NCI-H2171 (cell line): ENCODE results near the gene ADARB1.
A peak's percentile ranks its signal among the peaks of the same experiment; 100 is the strongest.

ENCODE experiments used
- DNase-seq: peaks from one replicate; lab custom pipeline; 2025; lab: John Stamatoyannopoulos, UW

The ADARB1 gene

DNA sequence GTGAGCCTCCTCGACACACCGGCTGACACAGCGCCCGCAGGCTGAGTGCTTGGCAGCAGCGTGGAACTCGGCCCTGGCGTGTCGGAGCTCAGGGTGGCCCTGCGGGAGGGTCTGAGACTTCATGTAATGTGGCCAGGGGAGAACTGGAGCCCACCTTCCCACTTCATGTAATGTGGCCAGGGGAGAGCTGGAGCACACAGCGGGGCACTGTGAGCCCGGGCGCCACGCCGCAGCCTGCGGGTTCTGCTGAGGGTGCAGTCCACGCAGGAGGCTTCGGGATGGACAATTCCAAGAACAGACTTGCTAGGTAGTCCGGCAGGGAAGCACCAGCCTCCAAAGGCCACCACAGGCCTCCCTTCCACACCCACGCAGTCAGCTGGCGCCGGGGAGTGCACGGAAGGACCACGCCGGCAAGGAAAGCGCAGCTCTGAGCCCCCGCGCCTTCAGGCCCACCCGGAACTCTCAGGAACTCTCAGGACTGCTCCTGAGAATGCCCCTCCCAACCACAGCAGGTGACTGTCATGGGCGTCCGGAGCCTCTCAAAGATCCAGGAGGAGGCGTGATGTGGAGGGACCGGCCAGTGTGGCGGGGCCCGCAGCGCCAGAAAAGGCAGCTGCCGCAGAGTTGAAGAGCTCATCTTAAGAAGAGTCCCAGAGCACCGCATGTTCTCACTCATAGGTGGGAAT is 19.3 kb upstream of the ADARB1 start:
- no peak for DNase-seq

DNA sequence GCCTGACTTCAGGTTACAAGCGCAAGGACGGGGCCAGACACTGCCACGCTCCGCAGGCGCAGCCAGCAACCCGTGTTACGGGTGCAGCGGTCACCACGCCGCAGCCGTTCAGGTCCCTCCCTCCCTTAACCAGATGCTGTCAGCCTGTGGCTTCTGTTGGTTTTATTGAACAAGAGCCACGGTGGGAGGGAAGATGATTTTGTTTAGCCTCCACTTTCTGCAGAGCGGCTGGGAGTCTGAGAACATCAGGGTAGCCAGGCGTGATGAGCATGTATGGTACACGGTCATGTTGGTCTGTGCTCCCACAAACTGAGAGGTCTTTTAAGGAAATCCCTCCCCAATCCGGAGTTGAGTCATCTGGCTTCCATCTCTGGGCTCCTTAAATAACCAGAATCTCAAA is 18.5 kb upstream of the ADARB1 start:
- DNase-seq: no peak

DNA sequence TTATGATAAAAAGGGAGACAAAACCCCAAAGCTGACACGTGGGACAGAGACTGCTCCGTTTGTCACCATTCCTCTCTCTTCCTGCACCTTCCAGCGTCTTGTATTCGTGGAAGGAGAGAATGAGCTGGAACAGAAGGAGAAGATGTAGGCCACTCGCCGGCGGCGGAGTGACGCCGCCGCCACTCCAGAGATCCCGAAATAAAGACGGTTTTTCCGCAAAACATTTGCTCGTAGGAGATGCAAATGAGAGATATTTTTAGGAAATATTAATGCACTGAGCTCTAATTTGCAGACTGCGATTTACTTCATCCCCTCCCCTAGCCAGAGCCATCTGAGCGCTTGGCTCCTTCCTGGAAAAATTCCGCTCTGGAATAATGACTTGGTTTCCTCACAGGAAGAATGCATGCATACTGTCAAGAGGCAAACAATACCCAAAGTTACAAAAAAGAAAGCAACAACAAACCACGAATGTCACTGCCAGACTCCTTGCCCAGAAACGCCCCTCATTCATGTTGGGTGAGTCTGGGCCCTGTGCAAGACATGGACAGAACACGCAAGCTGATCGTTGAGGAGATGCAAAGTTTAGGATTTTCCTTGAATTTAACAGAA is 18.0 kb upstream of the ADARB1 start:
- DNase-seq: no peak

DNA sequence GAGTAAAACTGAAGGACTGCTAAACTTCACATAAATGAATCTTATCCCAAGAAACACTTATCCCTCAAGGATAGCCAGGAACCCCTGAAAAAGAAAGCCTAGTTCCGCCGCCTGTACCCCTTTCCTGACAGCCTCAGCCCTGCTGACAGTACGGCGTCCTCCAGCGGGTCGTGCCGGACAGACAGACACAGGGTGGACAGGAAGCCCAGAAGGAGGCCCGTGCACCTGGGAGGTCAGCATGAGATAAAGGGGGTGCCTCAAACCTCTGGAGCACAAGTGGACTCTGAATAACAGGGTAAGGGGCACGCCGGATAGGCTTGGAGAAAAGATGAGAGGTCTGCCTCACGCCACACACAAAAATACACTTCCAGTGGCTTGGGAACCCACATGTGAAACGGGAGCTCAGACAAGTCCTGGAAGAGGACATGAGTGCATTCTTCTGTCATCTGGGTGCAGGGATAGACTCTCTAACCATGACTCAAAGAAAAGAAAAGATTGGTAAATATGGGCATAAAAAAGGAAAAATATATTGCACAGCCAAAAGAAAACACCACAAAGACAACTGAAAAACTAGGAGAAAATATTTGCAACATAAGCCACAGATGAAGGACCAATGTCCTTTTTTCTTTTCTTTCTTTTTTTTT is 17.3 kb upstream of the ADARB1 start:
- DNase-seq: no peak

DNA sequence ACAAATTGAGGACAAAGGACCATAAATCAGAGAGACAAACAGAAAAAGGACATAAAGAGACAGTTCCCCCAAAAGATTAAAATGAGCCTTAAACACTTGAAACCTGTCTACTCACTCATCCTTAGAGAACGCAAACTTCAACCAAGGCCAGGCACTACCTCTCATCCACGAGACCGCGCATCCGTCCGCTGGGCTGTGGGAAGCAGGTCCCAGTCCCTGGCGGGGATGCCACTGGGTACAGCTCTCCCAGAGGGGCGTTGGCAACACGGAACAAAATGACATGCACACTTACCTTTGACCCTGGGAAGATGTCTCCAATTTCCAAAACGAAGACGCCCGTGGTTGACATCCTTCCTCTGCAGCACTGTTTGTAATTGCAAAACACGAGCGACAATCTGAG is 16.5 kb upstream of the ADARB1 start:
- DNase-seq: no peak

DNA sequence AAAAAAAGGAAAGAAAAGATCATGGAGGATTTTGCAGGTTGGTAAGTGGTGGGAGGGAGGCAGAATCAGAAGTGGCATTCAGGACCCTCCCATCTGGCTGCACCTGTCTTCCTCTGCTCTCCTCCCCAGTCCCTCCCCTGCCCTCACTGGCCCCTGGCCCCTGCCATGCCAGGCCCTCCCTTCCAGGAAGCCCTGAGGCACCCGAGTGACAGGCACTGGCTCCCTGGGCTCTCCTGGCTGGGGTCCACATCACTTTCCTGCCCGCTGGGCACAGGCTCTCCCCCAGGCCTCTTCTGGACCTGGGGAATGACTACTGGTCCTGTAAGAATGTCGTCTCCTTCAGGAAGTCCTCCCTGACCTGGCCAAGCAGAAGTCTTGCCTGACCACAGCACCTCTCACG is 15.3 kb upstream of the ADARB1 start:
- DNase-seq: no peak

DNA sequence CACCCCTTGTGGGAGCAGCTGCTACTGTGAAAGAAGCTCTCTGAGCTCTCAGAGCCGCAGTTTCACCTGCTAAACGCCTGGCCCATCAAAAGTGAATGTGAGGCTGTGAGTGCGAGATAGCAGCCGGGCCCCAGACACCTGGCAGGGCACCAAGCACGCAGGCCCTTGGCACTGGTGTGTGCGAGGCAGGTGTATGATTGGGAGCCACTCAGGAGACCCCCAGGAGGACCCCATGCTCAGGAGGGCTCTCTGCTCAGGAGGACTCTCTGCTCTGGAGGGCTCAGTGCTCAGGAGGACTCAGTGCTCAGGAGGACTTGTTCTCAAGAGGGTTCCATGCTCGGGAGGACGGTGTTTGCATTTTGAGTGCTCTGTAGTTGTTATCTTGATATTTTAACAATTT is 14.3 kb upstream of the ADARB1 start:
- DNase-seq: no peak

DNA sequence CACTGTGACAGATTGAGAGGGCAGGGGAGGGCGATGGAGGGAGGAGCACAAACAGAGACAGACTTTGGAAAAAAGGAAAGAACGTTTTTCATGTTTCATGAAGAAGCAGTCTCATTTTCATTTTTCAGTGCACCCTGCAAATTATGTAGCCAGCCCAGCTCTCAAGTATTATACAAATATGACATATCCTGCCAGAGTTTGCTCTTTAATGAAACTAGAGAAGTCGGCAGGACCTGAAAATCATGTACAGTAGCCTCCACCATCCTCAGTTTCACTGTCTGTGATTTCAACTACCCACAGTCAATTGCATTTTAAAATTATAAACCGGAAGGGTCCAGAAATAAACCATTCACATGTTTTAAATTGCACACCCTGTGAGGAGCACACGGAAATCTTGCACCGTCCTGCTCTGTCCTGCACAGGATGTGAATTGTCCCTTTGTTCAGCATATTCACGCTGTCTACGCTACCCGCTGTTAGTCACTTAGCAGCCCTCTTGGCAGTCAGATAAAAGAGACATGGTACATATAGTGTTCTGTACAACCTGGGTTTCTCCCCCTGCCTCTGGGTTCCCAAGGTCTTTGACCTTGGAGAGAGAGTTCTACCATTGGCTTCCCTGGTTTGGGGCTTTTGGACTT is 13.6 kb upstream of the ADARB1 start:
- DNase-seq: no peak

DNA sequence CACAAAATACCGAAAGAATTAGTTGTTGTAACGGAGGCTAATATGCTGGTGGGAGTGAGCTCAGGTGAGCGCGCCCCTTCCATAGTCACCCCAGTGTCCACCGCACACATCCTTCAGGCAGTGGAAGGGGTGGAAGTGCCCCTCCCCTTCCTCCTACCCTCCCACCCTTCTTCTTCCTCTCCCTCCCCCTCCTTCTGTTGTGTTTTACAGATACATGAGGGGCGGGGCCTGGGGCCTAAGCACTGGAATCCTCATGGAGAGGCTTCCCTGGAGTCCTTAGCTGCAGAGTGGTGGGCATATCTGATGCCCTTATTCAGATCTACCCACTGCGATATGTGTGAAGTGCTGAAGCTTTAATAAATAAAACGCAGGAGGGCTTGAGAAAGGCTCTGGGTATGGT is 10.3 kb upstream of the ADARB1 start:
- no peak for DNase-seq

DNA sequence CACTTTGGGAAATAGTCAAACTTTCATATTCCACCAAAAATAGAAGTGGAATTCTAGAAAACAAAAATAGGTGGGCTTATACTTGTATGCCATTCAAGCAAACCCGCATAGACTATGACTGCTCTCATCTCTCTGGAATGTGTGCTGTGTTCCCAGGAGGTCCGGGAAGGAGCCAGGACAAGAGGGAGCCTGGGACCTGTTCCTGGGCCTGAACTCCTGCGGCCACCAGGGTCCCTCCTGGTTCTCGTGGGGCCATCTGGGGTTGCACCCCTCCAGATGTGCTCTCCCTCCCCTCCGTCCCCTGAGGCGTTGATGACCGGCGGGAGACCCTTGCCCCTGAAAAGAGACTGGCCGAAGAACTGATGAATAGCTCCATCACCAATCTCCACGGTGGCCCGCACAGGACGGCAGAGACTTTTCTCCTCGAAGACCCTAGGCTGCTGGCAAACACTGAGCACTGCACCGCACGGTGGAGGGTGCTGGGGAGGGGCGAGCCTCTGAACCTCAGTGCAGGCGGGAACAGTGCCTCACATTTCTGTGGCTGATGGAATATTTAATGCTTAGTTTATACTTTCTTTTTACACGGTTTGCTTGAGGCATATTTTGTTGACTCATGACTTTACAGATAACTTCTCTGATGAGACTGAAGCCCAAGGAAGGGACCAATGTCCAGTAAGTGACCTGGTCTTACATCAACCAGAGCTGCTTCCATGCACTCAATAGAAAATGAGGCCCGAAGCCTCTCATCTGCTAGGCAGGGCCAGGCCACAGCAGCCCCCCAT is 9.6 kb upstream of the ADARB1 start:
- no peak for DNase-seq

DNA sequence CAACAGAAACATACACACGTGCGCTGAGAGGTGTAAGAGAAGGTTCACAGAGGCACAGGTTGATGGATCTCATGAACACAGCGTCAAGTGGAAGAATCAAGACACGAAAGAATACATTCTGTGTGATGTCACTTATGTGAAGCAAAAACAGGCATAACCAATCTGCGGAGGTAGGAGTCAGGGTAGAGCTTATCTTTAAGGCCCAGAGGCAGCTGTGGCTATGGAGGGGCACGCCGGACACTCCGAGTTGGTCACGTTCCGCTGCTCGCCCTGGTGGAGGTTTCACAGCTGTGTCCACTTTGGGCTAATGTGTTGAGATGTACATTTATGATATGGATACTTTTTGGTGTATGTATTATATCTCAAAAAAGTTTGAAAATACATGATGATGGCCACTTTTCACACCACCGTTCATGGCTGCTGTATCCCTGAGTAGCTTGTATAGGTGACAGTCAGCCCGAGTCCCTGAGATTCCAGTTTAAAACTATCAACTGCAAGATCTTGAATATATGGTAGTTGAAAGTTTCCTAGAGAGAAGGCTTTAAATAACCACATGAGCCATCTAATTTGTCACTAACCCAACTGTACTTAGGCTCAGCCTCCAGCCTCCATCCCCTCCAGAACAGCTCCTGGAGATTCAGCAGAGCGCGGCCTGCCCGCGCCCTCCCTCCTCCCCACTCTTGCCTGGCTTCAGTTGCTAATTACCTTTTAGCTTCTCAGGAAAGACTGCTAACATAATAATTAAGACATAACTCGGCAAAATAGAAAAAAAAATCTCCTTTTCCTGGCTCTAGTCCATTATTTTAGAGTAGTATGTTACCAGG is 6.7 kb upstream of the ADARB1 start:
- no peak for DNase-seq

DNA sequence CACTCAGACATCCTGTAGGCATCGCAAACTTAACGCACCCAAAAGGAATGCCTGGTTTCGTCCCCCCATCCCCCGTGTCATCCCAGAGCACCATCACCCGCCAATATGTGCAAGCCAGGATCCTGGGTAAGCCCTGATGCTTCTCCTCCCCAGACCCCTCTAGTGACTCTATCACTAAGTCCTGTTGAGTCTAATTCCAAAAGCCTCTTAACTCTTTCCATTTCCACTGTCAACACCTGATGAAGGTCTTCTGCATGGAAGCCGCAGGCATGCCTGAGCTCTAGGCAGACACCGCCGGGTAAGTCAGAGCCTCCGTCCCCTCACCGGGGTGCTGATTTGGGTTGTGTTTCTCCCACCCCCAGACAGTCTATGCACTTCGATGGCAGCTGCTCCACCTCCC is 5.3 kb upstream of the ADARB1 start:
- no peak for DNase-seq

DNA sequence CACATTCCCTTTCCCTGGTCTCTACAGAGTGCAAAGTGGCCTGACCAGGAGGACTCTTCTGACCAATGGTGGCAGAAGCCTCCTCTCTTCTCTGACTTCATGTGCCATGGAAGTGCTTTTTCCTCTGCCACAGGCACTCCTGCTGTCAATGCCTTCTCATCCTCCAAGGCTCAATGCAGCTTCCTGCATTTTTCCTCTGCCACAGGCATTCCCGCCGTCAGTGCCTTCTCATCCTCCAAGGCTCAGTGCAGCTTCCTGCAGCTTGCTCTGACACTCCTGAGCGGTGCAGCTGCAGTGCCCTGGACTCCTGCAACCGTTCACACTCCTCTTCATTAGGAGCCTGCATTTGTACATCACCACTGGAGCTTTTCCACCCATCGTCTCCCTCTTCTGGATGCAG is 4.7 kb upstream of the ADARB1 start:
- no peak for DNase-seq

DNA sequence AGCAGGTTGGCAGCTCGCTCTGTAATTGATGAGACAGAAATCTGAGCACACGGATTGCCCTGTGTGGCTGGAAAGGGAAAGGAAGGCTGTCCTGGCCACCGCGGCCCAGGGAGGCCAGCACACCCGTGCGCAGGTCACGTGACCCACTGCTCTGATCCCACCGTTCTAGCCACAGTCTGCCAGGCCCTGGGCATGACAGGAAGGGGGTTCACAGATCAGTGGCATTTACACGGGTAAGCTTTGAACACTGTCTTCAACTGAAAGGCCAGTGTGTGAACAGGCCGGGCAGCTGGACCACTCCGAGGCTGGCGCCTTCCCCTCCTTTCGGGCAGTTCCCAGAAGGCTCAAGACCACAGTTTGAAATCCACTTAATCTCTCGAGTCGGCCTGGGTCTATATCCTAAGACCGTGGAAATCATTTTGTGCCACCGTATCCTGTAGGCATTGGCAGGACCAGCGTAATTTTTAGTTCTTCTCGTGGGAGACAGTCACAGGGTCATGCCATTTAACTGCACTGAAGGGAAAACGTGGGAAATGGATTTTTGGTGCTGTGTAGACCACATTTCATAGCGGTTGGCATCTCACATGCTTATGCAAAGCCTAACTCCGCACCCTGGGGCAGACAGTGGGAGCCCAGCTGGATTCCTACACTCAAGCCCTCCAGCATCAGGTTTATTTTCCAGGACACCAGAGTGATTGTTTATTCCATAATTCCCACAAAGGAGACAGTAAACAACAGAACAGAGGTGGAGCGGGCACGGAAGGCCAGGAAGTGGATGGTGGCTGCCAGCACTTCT is 3.1 kb upstream of the ADARB1 start:
- no peak for DNase-seq

DNA sequence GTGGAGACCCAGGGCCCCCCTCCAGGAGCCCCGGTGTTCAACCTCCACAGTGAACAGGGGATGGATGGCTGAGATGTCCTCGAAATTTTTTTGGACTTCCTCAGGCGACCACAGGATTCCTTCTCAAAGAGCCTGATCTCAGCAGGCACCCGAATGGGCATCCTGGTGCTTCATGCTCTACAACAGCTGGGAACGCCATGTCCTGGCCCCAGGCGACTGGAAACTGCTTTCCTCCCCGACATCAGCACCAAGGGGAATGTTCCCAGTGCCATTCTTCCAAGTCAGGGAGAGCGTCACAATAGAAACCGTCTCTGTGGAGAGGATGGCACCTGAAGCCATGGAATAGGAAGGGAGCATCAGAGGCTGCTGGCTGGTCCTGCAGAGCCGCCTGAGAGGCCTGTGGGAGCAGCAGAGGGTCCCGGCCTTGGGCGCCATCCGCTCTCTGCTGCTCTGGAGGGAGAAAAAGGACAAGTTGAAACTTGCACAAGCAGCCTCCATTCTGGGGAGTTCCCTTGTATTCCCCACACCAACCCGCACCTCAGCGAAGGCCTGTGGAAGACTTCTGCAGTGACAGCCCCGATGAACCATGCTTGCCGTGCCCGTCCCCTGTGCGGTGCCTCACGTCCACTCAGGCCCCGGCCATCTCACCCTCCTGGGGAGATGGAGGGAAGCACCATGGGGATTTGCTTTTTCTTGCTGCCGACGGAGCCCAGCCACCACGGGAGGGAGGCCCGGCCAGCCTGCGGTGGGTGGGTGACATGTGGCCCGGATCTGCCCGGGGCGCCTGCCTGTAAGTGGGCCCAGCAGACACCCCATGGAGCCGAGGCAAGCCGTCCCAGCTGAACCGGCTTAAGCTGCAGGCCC is 2.3 kb upstream of the ADARB1 start:
- DNase-seq: no peak

DNA sequence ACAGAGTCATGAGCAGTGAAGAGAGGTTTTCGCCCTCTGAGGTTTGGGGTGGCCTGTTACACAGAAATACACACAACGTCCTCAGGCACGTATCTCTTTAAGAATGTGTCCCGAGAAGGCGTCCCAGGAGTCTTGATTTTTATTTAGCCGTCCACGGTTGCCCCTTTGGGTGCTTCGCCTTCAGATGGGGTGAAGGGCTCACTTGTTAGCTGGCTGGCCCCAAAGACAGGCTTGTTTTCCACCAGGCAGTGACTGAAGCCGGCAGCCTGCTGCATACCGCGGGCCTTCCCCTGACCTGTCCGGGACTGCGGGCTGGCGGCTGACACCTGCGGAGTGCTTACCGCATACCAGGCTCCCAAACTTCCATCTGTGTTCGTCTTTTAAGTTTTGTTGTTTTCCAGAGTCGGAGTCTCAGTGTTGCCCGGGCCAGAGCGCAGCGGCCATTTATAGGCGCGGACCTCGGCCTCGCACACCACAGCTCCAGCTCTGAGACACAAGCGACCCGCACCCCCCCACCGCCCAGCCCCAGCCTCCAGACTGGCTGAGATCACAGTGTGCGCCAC is 1.6 kb upstream of the ADARB1 start:
- DNase-seq: no peak

DNA sequence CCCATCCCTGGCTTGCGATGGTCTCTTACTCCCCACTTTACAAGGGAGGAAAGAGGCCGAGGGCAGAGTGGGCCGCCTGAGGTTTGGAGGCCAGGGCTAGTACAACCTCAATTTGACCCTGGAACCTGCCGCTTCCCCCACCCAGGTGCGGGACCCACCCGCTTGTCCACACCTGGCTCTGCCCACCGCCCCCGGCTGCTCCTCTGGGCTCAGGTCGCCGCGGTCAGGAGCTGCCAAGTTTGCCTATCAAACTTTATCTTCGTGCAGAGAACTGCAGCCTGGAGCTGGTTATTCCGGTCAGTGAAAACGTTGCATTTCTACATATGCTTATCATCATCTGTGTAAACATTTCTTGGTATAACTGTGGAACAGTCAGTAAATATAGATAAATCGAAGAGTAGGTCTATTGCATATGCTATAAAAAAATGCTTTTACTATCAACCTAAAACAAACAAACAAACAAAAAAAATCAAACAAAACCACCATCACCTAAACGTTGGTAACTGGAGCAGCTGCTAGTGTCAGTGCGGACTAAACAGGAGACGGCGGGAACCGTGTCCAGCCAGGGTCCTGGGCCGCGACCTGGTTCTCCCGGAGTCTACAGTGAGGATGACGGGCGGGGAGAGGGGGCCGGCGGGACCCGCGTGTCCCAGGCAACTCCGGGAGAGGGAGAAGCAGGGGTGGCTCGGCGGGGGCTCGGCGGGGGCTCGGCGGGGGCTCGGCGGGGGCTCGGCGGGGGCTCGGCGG is 906 bp upstream of the ADARB1 start:
- DNase-seq: no peak

DNA sequence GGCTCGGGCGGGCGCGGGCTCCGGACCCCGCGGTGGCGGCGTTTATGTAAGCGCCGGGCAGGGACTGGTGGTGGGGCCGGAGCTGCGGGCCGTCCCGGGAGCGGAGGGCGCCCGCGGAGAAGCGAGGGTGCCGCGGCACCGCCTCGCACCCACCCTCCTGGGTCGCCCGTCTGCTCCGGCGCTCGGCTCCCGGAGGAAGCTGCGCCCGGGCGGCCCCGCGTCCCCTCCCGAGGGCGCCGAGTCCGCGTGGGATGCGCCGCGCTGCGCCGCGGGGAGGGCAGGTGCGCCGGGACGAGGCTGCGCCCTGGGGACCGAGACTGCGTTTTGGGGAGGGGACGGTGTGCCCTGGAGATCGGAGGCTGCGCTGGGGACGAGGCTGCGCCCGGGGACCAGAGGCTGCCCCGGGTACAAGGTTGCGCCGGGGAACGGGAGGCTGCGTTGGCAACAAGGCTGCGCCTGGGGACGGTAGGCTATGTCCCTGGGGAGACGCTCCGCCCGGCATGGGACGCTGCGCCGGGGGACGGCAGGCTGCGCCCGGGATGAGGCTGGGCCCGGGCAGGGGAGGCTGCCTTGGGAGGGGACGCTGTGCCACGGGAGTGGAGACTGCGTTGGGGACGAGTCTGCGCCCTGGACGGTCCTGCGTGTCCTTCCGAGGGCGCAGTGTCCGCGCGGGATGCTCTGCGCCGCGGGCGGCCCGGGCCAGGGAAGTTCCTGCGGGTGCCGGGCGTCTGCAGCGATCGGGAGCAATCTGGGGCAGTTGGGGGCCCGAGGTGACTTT is 627 bp downstream of the ADARB1 start:
- DNase-seq: peak; percentile 31
